Suppressor macrophage treated with lipopolysaccharide for 4 hours (primary cell): ENCODE data around the gene SHMT1.
"Not testable (repeated sequence)": the region's sequence is repeated elsewhere in the genome, so short reads cannot be mapped to it uniquely, and the experiment has no call there.

Experiments
- DNase-seq: peaks from one replicate; pipeline ENCODE4 v3.0.0-alpha.2; 2020

Gene SHMT1

GRCh38 chr17:18363101-18364049, at the start of gene SHMT1:
SHMT1 (minus strand) TSS chr17:18363550; CDS start chr17:18355981, 7,569 bp downstream.
- peak; percentile 91 for DNase-seq

GRCh38 chr17:18412001-18412538, 48.7 kb upstream of the SHMT1 start:
- DNase-seq: not testable (repeated sequence)

GRCh38 chr17:18411377-18411864, 48.1 kb upstream of the SHMT1 start:
- peak; percentile 0 for DNase-seq

GRCh38 chr17:18410736-18411135, 47.4 kb upstream of the SHMT1 start:
- DNase-seq: not testable (repeated sequence)

DNA sequence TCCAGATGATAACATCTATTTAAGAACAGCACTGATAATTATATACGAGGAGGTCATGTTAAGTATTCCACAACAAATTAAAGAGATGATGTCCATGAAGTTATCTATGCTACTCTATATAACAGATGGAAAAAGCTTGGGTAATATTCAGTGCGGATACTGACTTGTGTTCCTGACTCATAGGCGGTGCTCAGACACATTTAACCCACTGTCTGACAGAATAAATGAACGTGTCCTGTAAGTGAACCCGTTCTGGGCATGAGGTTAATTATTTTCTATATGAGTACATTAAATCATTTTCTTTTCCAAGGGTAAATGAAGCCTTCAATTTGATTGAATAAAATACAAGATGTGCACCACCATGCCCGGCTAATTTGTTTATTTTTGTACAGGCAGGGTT, 46.0 kb upstream of the SHMT1 start:
- DNase-seq: peak; percentile 37

DNA sequence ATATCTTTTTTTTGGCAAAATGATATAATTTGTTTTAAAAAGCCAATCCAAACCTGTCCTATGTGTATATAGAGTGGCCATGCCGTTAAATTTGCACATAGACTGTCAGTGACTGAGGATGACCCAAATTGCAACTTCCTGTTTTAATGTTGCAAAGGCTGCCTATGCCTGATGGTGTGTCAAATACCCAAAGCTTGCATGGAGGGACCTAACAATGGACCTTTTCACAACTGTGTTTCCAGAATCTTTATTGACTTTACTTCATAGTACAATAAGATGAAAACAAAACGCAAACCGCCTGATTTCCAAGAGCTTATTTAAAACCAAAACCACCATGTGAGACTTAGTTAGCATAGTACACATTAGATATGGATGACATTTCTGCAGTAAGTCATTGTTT, 45.6 kb upstream of the SHMT1 start:
- DNase-seq: peak; percentile 54

GRCh38 chr17:18403604-18404003, 40.3 kb upstream of the SHMT1 start:
- DNase-seq: not testable (repeated sequence)

DNA sequence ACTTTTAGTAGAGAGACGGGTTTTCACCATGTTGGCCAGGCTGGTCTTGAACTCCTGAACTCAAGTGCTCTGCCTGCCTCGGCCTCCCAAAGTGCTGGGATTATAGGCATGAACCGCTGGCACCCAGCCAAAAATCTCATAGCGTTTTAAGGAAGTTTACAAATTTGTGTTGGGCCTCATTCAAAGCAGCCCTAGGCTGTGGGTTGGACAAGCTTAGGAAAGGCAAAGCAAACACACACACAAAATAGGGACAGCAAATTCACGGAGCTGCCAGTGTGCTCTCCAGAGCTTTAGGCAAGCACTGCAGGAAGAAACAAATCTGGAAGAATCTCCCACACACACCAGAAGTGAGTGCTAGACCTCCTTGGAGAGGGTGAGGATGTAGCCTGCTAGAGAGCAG, 39.8 kb upstream of the SHMT1 start:
- peak; percentile 49 for DNase-seq

- DNase-seq: not testable (repeated sequence)
Measured at GRCh38 chr17:18401872-18402590, 38.7 kb upstream of the SHMT1 start.

DNA sequence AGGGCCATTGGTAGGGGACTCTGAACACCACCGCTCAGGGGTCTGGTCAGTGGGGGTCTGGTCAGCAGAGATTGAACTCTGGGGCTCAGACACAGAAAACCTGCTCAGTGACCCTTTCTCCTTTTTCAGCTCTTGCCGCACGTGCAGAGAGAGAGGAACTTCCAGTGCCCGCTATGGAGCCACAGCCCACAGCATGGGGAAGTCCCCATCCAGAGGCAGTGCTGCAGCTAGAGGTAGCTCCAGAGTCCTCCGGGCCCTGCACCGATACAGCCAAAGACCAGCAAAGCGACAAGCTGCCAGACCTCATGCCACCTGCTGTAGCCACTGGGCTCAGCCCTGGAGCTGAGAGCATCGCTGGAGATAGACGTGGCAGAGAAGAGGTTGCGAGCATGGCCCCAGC, 25.4 kb upstream of the SHMT1 start:
- not testable (repeated sequence) for DNase-seq

- DNase-seq: not testable (repeated sequence)
Measured at GRCh38 chr17:18388266-18388665, 24.9 kb upstream of the SHMT1 start.

DNA sequence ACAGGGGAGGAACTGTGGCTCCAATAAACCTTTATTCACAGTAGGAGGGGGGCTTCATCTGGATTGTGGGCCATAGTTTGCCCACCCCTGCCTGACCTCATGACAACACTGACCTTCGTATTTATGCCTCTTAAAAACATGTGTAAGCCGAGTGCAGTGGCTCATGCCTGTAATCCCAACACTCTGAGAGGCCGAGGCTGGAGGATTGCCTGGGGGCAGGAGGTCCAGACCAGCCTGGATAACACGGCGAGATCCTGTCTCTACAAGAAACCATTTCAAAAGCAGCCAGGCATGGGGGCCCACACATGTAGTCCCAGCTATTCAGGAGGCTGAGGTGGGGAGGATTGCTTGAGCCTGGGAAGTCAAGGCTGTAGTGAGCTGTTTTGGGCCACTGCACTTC, 24.2 kb upstream of the SHMT1 start:
- DNase-seq: not testable (repeated sequence)

DNA sequence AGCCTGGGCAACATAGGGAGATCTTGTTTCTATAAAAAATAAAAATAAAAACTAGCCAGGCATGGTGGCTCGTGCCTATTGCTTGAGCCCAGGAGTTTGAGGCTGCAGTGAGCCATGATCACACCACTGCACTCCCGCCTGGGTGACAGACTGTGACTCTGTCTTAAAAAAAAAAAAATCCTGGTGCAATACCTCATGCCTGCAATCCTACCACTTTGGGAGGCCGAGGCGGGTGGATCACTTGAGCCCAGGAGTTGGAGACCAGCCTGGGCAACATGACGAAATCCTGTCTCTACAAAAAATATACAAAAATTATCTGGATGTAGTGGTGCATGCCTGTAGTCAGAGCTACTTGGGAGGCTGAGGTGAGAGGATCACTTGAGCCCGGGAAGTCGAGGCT, 20.9 kb upstream of the SHMT1 start:
- DNase-seq: not testable (repeated sequence)

GRCh38 chr17:18383079-18383481, 19.7 kb upstream of the SHMT1 start:
- DNase-seq: not testable (repeated sequence)

DNA sequence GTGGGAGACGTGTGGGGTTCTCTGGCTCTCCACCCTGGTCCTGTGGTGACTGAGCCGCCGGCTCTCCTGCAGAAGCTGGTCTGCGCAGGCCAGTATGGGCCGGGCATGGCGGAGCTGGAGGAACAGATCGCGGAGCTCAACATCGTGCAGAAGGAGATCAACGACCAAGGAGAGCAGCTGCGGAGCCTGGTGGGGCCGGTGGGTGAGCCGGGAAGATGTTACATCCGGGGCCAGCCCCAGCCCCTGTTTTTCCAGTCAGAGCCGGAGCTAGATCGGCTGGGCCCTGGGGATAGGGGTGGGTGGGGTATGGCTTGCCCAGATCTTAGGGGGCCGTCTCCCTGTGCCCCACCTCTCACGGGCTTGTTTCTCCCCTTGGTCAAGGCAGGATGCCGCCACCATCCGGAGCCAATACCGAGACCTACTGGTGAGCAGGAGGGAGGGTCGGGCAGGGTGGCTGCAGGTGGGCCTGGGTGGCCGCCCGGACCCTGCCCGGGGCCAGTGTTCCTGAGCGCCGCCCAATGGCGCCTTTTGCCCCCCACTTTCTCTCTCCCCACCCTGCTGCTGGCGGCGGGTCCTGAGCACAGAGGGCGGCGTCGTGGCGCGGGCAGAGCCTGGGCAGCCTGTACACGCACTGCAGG, 19.2 kb upstream of the SHMT1 start:
- no peak for DNase-seq

DNA sequence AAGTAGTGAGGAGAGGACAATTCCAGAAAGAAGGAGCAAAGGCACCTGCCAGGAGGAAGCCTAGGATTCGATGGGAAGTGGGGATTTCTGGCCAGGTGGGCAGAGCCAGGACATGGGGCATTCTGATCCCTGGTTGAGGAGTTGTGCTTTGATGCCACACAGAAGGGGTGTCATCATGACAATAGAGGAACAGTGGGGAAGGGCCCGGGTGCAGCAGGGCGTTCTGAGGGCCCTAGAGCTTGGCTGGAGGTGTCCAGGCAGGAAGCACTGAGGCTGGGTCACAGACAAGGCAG, 18.5 kb upstream of the SHMT1 start:
- DNase-seq: no peak

DNA sequence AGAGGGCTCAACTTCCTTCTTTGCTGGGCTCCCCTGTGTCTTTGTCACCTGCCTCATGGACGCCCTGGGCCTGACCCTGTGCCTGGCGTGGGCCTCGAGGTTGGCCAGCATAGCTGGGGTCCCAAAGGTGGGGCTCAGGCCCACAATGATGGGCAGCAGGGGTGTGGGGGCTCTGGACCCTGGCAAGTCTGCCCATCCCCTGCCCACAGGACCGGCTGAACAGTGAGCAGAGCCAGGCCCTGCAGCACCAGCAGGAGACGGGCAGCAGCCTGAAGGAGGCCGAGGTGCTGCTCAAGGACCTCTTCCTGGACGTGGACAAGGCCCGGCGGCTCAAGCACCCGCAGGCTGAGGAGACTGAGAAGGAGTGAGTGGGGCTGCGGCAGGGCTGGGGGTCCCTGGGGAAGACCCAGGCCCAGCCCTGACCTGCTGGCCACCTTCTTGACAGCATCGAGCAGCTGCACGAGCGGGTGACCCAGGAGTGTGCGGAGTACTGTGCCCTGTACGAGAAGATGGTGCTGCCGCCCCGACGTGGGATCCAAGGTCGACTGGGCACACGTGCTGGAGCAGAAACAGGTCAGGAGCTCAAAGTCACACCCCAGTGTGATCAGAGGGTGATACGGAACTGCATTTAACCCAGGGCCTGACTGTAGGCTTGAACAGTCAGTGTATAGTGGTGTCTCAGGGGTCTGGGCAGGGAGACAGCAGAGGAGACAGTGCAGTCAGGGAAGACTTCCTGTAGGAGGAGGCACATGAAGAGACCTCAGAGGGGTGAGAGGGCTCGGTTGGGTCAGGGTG, 18.0 kb upstream of the SHMT1 start:
- DNase-seq: no peak

- DNase-seq: no peak
Measured at GRCh38 chr17:18380471-18381157, 17.3 kb upstream of the SHMT1 start.

DNA sequence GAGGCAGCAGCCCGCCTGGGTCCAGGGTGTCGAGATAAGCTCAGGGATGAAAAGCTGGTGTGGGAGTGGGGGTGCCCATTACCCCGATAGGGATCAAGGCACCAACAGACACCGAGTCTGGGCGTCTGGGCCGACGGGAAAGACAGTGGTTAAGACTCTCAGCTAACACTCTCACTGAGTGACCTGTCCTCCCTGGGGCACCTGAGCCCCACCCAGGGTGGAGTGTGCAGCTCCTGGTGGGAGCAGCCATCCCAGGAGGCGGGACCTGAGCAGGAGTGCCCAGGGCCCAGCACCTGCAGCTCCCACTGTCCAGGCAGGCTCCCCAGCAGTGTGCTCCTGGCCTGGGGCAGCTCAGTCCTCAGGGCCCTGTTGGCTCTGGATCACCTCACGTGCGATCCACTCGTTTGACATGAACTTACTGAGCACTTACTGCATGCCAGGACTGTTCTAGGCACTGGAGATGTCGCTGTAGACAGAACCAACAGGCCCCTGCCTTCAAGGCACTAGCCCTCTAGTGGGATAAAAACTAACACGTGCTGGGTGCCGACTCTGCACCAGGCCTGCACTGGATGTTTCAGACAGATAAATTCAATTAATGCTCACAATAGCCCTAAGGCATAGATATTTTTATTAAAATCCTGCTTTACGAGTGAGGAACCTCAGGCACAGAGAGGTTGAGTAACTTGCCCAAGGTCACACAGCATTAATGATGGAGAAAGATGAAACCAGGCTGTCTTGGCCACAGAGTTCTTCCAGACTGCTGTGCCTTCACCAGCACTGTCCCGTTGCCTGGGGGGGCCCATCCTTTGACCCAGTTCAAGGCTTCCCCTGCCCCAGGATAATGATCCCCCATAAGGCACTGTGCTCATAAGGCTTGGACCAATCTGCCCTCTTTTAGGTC, 16.1 kb upstream of the SHMT1 start:
- DNase-seq: no peak

GRCh38 chr17:18378614-18379013, 15.3 kb upstream of the SHMT1 start:
- not testable (repeated sequence) for DNase-seq

GRCh38 chr17:18378205-18378505, 14.8 kb upstream of the SHMT1 start:
- no peak for DNase-seq
